KMS-11 (cell line): ENCODE measurements around the gene SLC16A2.

Experiments used
- H2AFZ ChIP-seq: fragments of 200-600 bp; sonication (generic); 2 replicates; pipeline ENCODE4 v1.6.1; 2016; ENCODE audit warnings: antibody characterized with exemption, mixed run types, low read depth
- H3K27ac ChIP-seq: fragments of 200-600 bp; sonication (generic); 2 replicates; pipeline ENCODE4 v1.6.1; 2016; ENCODE audit warnings: mild to moderate bottlenecking, mixed run types
- H3K27me3 ChIP-seq: fragments of 200-600 bp; sonication (generic); 2 replicates; pipeline ENCODE4 v1.6.1; 2017; ENCODE audit warnings: mild to moderate bottlenecking, low read depth, mixed run types, moderate library complexity; ENCODE audit not compliant: insufficient read depth
- H3K36me3 ChIP-seq: fragments of 200-600 bp; sonication (generic); 2 replicates; pipeline ENCODE4 v1.6.1; 2017; ENCODE audit warnings: mild to moderate bottlenecking, mixed run types; ENCODE audit not compliant: insufficient read depth
- H3K4me1 ChIP-seq: fragments of 200-600 bp; sonication (generic); 2 replicates; pipeline ENCODE4 v1.6.1; 2016; ENCODE audit warnings: mild to moderate bottlenecking, low read depth, mixed run types; ENCODE audit not compliant: poor library complexity, severe bottlenecking
- H3K4me2 ChIP-seq: fragments of 200-600 bp; sonication (generic); 2 replicates; pipeline ENCODE4 v1.7.0; 2016; ENCODE audit warnings: mild to moderate bottlenecking, mixed run types
- H3K4me3 ChIP-seq: fragments of 200-600 bp; sonication (generic); IDR thresholded peaks from 2 replicates; pipeline ENCODE4 v1.6.1; 2017; ENCODE audit warnings: low read depth, low read length, mixed read lengths; ENCODE audit not compliant: insufficient read depth
- H3K79me2 ChIP-seq: fragments of 200-600 bp; sonication (generic); 2 replicates; pipeline ENCODE4 v1.6.1; 2016; ENCODE audit warnings: low read depth, mixed run types; ENCODE audit not compliant: insufficient read depth
- H3K9ac ChIP-seq: fragments of 200-600 bp; sonication (generic); 2 replicates; pipeline ENCODE4 v1.6.1; 2016; ENCODE audit warnings: mild to moderate bottlenecking, mixed run types
- H4K20me1 ChIP-seq: fragments of 200-600 bp; sonication (generic); 2 replicates; pipeline ENCODE4 v1.6.1; 2016; ENCODE audit warnings: mild to moderate bottlenecking, mixed run types; ENCODE audit not compliant: insufficient read depth
- CTCF ChIP-seq: fragments of 200-600 bp; sonication (generic); conservative IDR thresholded peaks from 2 replicates; pipeline ENCODE4 v1.6.1; 2017; ENCODE audit warnings: low read depth, mild to moderate bottlenecking, antibody characterized with exemption, low read length, moderate library complexity, mixed read lengths

The SLC16A2 gene

GRCh38 chrX:74422576-74423288 lies 1.4 kb downstream of the SLC16A2 start:
- Histone ChIP-seq H4K20me1 (no peaks in the 10 kb centered on the region), H3K79me2 (no peaks in the 10 kb centered on the region), H3K27ac (no peak overlapping the region), H3K36me3 (no peaks in the 10 kb centered on the region), H3K4me2 (no peak overlapping the region), H2AFZ (no peak overlapping the region), H3K9ac (no peak overlapping the region), H3K4me3 (no peak overlapping the region), H3K4me1 (no peaks in the 10 kb centered on the region), H3K27me3 (no peaks in the 10 kb centered on the region)
- TF ChIP-seq CTCF, result no peak

DNA sequence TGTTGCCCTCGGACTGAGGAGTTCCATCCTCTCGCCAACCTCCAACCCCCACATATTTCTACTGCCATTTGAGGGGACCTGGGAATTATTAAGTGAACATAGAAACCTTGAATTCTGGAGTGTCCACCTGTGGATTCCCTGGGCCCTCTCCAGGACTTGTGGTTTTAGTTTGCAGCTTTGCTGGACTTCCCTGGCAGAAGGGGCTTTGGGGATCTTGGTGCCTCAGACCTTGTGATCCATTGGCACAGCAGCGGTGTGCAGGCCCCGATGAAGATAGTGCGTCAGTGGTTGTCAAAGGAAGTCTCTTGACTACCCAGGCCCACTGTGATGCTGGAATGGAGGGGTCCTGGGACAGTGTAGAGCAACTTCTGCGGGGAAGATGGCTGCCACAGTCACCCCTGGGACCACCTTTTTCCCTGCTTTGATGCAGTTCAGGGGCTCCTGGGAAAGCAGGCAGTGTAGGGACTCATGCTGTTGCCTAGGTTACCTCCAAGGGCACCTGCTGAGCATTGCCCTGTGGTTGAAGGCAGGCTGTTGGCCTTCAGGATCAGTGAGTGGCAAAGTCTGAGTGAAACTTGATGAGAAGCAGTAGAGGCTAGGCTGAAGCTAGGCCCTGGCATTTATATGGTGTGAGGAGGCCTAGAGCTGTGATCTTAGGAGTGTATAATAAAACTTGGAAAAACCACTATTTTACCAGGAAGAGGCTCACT lies 2.2 kb downstream of the SLC16A2 start:
- Histone ChIP-seq H3K9ac (no peak overlapping the region), H3K4me3 (no peak overlapping the region), H3K36me3 (no peaks in the 10 kb centered on the region), H4K20me1 (no peaks in the 10 kb centered on the region), H2AFZ (no peak overlapping the region), H3K4me2 (no peak overlapping the region), H3K27me3 (no peaks in the 10 kb centered on the region), H3K79me2 (no peaks in the 10 kb centered on the region), H3K4me1 (no peaks in the 10 kb centered on the region), H3K27ac (no peak overlapping the region)
- TF ChIP-seq CTCF, result no peak

DNA sequence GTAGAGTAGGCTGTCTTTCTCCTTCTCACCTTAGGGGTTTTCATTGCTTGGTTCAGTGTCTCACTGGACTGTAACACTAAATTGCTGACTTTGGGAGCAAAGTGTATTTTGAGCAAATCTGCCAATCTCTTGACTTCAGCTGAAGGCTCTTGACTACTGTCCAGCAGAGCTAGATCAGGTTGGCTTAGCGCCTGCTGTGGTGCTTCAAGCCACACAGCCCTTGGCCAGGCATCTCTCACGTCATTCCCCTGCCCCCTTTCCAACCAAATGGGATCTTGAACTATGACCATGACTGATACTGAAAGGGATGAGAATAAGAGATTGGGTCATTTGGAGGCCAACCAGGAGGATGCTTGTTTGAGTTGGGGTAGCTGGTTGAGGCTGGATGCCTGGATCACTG lies 4.8 kb downstream of the SLC16A2 start:
- H3K27me3 ChIP-seq, result no peaks in the 10 kb centered on the region
- H4K20me1 ChIP-seq, result no peaks in the 10 kb centered on the region
- TF ChIP-seq CTCF, result no peak
- no peak overlapping the region for H2AFZ ChIP-seq
- no peak overlapping the region for H3K4me2 ChIP-seq
- no peak overlapping the region for H3K4me3 ChIP-seq
- H3K27ac ChIP-seq, result no peak overlapping the region
- H3K79me2 ChIP-seq, result no peaks in the 10 kb centered on the region
- H3K4me1 ChIP-seq, result no peaks in the 10 kb centered on the region
- no peaks in the 10 kb centered on the region for H3K36me3 ChIP-seq
- H3K9ac ChIP-seq, result no peak overlapping the region

DNA sequence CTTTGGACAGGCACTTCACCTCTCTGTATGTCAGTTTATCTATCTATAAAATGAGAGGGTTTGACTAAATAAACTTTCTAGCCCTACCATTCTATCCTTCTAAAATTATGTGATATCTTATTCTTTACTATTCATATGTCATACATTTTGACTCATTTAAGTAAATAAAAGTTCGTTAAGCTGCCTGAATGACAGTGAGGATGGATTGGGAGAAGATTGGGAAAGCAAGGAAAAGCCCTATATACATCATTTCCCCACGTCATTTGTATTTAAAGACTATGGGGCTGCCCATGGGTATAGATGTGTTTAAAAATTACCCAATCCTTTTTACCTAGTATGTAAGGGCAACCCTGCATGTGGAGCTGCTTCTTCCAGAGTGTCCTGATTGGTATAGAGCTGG lies 5.3 kb downstream of the SLC16A2 start:
- Histone ChIP-seq H3K36me3 (no peaks in the 10 kb centered on the region), H3K4me3 (no peak overlapping the region), H3K4me1 (no peaks in the 10 kb centered on the region), H4K20me1 (no peaks in the 10 kb centered on the region), H3K4me2 (no peak overlapping the region), H3K79me2 (no peaks in the 10 kb centered on the region), H3K9ac (no peak overlapping the region), H2AFZ (no peak overlapping the region), H3K27ac (no peak overlapping the region), H3K27me3 (no peaks in the 10 kb centered on the region)
- TF ChIP-seq CTCF, result no peak
